ENCODE data around the gene TMEM120B.
A peak's percentile ranks its signal among the peaks of the same experiment; 100 is the strongest.

The TMEM120B gene

DNA sequence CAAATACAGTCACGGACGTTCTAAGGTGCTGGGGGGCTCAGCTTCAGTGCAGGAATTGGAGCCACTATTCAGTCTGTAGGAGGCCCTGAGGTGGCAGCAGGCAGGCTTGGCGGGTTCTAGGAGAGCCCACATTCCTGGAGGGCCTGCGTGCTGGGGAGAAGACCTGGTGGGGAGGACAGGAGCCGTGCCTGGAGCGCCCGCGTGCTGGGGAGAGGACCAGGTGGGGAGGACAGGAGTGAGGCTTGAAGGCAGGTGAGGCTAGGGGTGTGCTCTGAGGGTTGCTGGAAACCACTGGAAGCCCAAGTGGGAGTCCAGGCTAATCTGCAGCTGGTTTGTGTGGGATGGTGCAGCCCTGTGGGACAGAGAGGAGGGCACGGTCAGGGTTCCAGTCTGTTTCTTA is 57.8 kb downstream of the TMEM120B start:
- TF ChIP-seq, protein P1, sequence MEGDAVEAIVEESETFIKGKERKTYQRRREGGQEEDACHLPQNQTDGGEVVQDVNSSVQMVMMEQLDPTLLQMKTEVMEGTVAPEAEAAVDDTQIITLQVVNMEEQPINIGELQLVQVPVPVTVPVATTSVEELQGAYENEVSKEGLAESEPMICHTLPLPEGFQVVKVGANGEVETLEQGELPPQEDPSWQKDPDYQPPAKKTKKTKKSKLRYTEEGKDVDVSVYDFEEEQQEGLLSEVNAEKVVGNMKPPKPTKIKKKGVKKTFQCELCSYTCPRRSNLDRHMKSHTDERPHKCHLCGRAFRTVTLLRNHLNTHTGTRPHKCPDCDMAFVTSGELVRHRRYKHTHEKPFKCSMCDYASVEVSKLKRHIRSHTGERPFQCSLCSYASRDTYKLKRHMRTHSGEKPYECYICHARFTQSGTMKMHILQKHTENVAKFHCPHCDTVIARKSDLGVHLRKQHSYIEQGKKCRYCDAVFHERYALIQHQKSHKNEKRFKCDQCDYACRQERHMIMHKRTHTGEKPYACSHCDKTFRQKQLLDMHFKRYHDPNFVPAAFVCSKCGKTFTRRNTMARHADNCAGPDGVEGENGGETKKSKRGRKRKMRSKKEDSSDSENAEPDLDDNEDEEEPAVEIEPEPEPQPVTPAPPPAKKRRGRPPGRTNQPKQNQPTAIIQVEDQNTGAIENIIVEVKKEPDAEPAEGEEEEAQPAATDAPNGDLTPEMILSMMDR (IDR thresholded peaks at IDR 0.05; ENCODE audit: low read depth, low read length, poor library complexity, severe bottlenecking): no peak
- TF ChIP-seq EZH2phosphoT487 (IDR thresholded peaks at IDR 0.05; ENCODE audit: borderline replicate concordance, low read length): no peak
- Histone ChIP-seq H4K20me1 (ENCODE audit: control insufficient read depth, insufficient read depth, low read depth, low read length) (no peaks in the 10 kb centered on the region), H3F3A (ENCODE audit: control insufficient read depth, insufficient read depth) (0 out of 2 replicates have a peak, but pooled peaks cover 2% of the 10 kb centered on the region), H3K9me2 (replicated peaks; ENCODE audit: control insufficient read depth, low read length) (no peaks in the 10 kb centered on the region), H3K4me1 (ENCODE audit: control insufficient read depth, low read length) (peaks cover 9% of the 10 kb centered on the region), H3K79me2 (ENCODE audit: control insufficient read depth, low read length) (no peaks in the 10 kb centered on the region), H3K36me3 (ENCODE audit: control insufficient read depth, low read length) (no peaks in the 10 kb centered on the region), H3K27me3 (ENCODE audit: control insufficient read depth, low read length) (no peaks in the 10 kb centered on the region), H3K4me3 (ENCODE audit: low read length) (no peak overlapping the region), H3K27ac (ENCODE audit: low read depth, low read length) (no peak overlapping the region), H3K9me3 (ENCODE audit: control insufficient read depth, insufficient read depth, low read length) (no peaks in the 10 kb centered on the region), H3K4me2 (ENCODE audit: low read length) (no peak overlapping the region)

GRCh38 chr12:121770813-121771625 is 58.5 kb downstream of the TMEM120B start:
- H3K36me3 ChIP-seq (ENCODE audit: control insufficient read depth, low read length): no peaks in the 10 kb centered on the region
- H3K9me3 ChIP-seq (ENCODE audit: control insufficient read depth, insufficient read depth, low read length): no peaks in the 10 kb centered on the region
- H4K20me1 ChIP-seq (ENCODE audit: control insufficient read depth, insufficient read depth, low read depth, low read length): no peaks in the 10 kb centered on the region
- H3K9me2 ChIP-seq (replicated peaks; ENCODE audit: control insufficient read depth, low read length): no peaks in the 10 kb centered on the region
- no peaks in the 10 kb centered on the region for H3K79me2 ChIP-seq (ENCODE audit: control insufficient read depth, low read length)
- TF ChIP-seq, protein P1 (IDR thresholded peaks at IDR 0.05; ENCODE audit: low read depth, low read length, poor library complexity, severe bottlenecking): no peak
- TF ChIP-seq EZH2phosphoT487 (IDR thresholded peaks at IDR 0.05; ENCODE audit: borderline replicate concordance, low read length): no peak
- H3F3A ChIP-seq (ENCODE audit: control insufficient read depth, insufficient read depth): 0 out of 2 replicates have a peak, but pooled peaks cover 2% of the 10 kb centered on the region
- no peak overlapping the region for H3K4me3 ChIP-seq (ENCODE audit: low read length)
- no peak overlapping the region for H3K4me2 ChIP-seq (ENCODE audit: low read length)
- peaks cover 11% of the 10 kb centered on the region for H3K4me1 ChIP-seq (ENCODE audit: control insufficient read depth, low read length)
- no peaks in the 10 kb centered on the region for H3K27me3 ChIP-seq (ENCODE audit: control insufficient read depth, low read length)
- H3K27ac ChIP-seq (ENCODE audit: low read depth, low read length): no peak overlapping the region

DNA sequence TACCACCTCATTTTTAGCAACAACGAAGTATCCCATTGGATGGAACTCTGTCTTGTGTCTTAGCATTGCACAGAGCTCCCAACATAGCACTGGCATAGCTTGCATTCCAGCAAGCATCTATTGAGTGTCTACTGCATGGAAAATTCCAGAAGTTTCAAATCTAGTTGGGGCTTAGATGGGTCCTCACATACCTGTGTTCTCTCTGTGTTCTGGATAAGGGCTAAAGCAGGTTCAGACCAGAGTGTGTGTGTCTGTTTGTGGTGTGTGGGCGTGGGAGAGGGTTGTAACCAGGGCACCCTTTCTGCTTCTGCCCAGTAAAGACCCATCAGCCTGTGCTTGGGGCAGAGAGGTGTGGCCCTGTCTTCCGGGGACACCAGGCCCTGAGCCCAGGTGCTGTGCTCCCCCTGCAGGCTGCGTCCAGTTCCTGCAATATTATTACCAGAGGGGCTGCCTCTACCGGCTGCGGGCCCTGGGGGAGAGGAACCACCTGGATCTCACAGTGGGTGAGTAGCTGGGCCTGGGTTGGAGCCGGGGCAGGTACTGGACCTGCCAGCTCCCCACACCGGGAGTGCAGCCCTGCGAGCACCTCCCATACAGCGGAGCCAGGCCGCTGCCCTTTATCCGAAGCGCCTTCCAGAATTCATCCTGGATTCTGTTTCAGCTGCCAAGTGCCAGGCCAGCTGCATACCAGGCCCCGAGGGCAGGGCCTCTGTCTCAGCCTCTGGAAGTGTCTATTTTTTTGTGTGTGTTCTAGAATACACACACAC is 60.6 kb downstream of the TMEM120B start:
- no peak overlapping the region for H3K27ac ChIP-seq (ENCODE audit: low read depth, low read length)
- H3K9me3 ChIP-seq (ENCODE audit: control insufficient read depth, insufficient read depth, low read length): no peaks in the 10 kb centered on the region
- H3F3A ChIP-seq (ENCODE audit: control insufficient read depth, insufficient read depth): no peaks in the 10 kb centered on the region
- H3K79me2 ChIP-seq (ENCODE audit: control insufficient read depth, low read length): no peaks in the 10 kb centered on the region
- no peaks in the 10 kb centered on the region for H3K9me2 ChIP-seq (replicated peaks; ENCODE audit: control insufficient read depth, low read length)
- no peaks in the 10 kb centered on the region for H3K36me3 ChIP-seq (ENCODE audit: control insufficient read depth, low read length)
- TF ChIP-seq, protein P1 (IDR thresholded peaks at IDR 0.05; ENCODE audit: low read depth, low read length, poor library complexity, severe bottlenecking): peak; percentile 95
- no peak for TF ChIP-seq EZH2phosphoT487 (IDR thresholded peaks at IDR 0.05; ENCODE audit: borderline replicate concordance, low read length)
- H3K4me3 ChIP-seq (ENCODE audit: low read length): no peak overlapping the region
- peaks cover 21% of the 10 kb centered on the region for H3K4me1 ChIP-seq (ENCODE audit: control insufficient read depth, low read length)
- H4K20me1 ChIP-seq (ENCODE audit: control insufficient read depth, insufficient read depth, low read depth, low read length): no peaks in the 10 kb centered on the region
- H3K27me3 ChIP-seq (ENCODE audit: control insufficient read depth, low read length): no peaks in the 10 kb centered on the region
- peak overlapping the region; percentile 29; the same call in 1 of the 2 replicates for H3K4me2 ChIP-seq (ENCODE audit: low read length)

Measured in DOHH2 (cell line).